WTC11 (cell line): ENCODE data around the gene XPNPEP1.

ENCODE experiments used
- CTCF ChIP-seq: fragments of 200-600 bp; IDR thresholded peaks from 2 replicates; pipeline ENCODE4 v1.8.0; 2022; ENCODE audit warnings: antibody characterized with exemption
- JAZF1 ChIP-seq: fragments of 250-450 bp; sonication (Bioruptor Pico); IDR thresholded peaks from 2 replicates; pipeline ENCODE4 v1.9.0; 2021; ENCODE audit warnings: moderate library complexity, mild to moderate bottlenecking, inconsistent platforms
- USF2 ChIP-seq: sonication (generic); formaldehyde crosslinking; IDR thresholded peaks from 2 replicates; pipeline ENCODE4 v1.8.1; 2023; ENCODE audit warnings: mild to moderate bottlenecking, missing genetic modification reagents, moderate library complexity

GRCh38 chr10:109845308-109845707, 78.0 kb downstream of the XPNPEP1 start:
- TF ChIP-seq USF2 (CRISPR knock-in tag) (no peak), CTCF (no peak), JAZF1 (CRISPR knock-in tag) (no peak)
